ENCODE results near the gene PRR36.

PRR36 gene

DNA sequence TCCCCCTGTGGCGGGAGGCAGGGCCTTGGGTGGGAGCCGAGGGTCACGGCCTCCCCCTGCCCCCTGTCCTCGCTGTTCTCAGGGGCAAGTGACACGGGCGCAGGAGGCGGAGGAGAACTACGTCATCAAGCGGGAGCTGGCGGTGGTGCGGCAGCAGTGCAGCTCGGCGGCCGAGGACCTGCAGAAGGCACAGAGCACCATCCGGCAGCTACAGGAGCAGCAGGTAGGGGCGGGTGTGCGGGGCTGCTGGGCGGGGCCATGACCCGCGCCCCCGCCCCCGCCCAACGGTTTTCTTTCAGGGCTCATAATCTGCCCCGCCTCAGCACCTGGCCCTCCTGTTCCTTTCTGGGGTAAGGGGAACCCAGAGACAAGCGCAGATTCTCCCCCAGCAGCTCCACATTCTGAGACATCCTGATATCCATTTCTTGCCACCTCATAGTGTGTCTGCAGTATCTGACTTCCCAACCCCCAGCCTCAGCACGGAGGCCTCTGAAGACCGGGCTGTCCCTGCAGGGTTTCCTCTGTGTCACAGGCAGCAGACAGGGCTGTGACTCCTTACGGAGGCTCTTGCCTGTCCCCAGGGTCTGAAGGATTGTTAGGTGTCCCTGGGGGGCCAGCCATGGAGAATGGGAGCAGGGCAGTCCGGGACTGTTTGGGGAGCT lies 15.9 kb downstream of the PRR36 start:
- DNase-seq: no peak

DNA sequence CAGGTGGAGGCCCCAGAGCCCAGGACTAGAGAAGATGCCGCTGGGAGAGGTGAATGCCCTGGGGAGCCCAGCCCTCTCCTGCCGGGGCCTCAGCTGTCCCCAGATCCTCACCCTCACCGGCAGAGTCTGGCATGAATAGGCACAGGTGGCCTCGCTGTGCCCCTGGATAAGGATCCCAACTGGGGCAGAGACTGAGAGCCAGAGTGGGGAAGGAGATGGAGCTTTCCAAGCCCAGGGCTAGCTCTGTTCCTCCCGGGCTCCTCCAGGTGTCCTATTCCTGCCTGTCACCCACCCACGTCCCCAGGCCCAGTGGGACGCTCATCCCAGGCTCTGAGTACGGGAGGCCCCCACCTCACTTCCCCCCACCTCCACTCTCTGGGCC lies 16.5 kb downstream of the PRR36 start:
- no peak for DNase-seq

DNA sequence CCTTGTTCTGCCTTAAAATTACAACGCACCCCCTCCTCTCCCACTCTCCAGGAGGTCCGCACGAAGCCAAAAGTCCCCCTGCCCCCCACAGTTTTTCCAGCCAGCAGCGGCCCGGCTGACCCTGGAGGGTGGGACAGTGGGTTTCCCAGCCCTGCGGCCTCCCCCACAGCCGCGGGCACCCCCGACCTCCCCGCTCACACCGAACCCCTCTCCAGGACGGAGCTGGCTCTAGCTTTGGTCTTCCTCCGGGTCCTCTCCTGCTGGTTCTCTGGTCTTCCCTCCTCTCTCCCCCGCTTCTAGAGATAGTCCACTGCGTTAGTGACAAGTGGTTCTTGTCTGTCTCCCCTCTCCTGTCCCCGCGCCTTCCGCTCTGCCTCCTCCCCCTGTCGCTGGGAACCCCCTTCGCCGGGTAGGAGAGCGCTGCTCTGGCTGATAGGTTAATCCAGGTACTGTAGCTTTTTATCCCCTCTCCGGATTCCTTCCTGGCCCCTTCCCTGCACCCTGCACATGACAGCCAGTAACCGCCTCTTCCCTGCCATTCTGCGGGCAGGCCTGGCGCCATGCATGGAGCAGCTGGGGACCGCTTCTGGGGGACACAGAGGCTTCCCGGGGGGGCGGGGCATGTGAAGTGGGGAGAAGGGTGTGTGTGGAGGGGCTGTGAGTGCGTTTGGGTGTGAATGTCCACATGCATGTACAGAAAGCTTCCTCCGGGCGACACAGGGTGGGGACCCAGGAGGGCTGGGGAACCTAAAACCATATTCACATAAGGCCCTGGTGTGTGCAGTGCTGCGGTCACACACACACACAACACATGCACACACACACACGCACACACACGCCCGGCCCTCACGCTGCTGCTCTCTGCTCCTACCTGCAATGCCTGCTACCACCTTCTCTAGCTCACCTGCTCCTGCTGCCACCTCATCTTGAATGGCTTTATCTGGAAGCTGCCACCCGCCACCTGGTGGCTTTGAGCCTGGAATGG lies 17.2 kb downstream of the PRR36 start:
- DNase-seq: no peak

DNA sequence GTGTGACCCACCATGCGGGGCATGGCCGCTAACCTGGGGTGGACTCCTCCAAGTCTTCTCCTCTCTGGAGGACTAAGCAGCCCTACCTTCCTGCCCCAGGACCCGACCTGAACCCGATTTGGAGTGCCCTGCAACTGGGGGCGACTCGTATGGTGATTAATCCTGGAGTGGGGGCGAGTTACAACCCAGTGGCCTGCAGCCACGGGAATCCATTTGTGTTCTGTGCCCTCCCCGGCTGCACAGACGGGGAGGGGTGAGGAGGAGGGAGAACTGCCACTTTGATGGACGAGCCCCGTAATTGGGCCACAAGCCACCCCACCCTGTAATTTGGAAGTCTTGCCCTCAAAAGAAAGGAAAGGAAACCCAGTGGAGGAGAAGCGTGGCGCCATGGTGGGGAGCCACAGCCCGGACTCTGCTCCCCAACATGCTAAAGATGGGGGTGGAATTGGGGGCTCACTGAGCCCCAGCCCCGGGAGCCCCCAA lies 18.0 kb downstream of the PRR36 start:
- no peak for DNase-seq

DNA sequence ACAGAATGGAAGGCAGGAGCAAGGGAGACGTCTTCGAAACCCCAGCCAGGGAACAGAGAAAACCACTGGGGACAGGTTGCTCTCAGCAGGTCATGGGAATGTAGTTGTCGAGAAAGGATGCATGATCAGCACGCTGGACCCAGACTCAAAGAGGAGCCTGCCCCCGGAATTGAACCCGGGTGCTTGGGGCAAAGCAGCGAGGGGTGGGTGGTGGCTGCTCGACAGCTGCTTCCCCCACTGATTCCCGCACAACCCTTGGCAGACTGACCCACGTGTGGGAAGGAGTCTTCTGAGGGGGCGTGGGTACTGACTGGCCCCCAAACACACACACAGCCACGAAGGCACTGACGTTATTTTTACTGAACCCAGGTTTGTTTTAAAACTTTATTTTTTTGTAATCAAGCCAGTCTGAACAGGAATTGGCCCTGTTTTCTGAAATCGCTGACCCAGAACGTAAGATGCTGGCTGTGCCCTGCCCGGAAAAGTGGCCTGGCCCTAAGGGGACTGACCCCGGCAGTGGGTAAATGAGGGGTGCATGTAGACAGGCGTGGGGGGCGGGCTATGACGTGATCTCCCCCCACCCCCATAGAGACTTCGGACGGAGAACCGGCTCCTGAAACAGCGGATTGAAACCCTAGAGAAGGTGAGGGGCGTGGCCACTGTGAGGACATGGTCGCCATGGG lies 18.6 kb downstream of the PRR36 start:
- DNase-seq: no peak

DNA sequence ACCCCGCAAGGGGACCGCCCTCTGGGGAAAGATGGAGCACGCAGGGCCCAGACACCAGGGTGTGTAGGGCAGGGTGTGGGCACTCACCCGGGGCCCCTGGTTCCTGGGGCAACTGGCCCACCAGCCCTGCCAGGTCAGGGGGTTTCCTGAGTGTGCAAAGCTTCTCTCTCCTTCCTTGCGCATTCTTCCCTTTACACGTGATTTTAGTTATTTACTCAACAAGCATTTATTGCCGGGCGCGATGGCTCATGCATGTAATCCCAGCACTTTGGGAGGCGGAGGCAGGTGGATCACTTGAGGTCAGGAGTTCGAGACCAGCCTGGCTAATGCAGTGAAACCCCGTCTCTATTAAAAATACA lies 20.4 kb downstream of the PRR36 start:
- no peak for DNase-seq

DNA sequence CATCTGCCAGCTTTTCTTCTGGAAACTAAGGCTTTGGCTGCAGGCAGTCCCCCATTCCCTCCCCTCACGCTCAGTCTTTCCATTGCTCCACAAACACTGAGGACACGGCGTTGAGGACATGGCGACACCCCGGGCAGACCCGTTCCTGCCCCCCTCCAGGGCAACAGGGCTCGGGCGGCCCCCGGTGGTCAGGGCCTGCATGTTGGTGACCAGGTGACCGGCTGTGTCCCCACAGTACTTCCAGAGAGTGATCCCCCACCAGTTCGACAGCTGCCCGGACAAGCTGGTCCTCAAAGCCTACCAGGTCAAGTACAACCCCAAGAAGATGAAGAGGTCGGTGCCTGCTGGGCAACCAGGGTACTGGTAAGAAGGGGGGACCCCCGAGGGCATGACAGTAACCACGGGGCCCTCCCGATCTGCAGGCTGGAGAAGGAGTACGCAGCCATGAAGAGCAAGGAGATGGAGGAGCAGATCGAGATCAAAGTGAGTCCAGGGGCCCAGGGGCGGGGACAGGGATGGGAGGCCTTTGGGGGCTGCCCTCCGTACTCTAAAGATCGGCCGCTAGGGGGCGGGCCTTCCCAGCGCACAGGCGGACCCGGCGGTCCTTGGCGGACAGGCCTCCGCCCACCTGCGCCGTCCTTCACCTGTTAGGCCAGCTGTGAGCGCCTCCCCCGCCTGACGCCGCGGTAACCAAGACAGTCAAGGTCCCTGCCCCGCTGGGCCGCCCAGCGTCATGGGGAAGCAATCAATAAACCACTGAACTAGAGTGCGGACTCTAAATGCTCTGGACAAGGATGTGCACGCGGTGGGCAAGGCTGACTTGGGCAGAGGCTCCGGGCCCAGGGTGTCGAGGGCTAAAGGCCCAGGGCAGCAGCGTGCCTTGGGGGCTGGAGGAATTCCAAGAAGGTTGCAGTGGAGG lies 21.1 kb downstream of the PRR36 start:
- no peak for DNase-seq

DNA sequence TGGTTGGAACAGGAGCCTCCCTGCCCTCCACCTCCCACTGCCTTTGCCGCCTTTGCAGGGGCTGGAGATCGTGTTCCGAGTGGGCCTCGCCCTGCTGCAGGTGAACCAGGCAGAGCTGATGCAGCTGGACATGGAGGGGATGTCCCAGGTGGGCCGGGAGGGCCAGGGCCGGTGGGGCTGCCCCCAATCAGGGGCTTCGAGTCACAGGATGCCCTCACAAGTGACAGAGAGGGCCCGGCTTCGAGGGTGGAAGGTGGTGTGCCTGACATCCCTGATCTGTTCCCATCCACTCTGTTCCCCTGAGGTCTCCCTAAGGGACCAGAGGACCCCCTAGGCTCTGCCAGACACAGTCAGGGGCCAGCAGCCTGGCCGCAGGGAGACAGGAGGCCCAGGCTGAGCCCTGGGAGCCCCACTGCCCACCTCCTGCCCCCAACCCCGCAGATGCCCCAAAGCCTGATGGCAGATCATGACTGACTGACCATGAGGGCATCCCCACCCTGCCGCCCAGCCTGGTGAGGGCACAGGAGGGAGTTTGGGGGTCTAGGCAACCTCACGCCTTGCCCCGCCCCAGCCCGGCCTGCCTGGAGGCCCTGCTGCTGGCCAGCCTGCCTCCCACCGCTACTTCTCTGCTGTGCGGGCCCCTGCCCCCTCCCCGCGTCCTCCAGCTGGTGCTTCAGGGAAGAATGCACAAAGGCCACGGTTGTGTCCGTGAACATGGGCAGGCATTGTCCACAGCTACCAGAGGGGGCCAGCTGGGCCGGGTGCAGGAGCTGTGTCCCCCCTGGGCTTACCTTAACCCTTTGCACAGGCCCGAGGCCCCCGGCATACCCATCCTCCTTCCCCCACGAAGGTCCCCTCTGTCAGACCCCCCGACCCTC lies 22.3 kb downstream of the PRR36 start:
- DNase-seq: no peak

DNA sequence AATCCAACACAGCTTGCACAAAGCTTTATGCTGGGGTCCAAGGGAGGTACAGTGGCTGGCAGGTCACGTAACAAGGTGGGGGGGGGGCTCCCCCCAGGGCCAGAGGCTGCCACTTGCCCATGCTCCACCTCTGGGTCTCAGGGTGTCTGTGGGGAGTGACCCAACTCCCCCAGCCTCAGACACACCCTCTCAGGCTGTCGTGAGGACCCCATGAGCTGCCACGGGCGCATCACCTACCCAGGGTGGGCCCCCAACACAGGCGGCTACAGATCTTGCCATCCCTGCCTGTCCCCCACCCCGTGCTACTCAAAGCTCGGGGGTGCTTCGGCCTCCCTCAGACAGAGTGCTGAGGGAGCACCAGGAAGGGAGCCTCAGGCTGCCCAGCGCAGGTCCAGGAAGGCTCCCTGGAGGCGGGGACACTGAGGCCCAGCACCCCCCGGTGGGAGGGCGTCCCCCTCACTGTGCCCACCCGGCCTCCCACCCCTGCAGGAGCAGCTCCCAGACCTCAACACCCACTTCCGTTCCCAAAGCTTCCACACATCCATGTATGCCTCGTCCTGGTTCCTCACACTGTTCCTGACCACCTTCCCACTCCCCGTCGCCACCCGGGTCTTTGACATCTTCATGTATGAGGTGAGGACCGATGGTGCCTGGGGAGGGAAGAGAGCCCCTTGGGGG lies 23.1 kb downstream of the PRR36 start:
- no peak for DNase-seq

DNA sequence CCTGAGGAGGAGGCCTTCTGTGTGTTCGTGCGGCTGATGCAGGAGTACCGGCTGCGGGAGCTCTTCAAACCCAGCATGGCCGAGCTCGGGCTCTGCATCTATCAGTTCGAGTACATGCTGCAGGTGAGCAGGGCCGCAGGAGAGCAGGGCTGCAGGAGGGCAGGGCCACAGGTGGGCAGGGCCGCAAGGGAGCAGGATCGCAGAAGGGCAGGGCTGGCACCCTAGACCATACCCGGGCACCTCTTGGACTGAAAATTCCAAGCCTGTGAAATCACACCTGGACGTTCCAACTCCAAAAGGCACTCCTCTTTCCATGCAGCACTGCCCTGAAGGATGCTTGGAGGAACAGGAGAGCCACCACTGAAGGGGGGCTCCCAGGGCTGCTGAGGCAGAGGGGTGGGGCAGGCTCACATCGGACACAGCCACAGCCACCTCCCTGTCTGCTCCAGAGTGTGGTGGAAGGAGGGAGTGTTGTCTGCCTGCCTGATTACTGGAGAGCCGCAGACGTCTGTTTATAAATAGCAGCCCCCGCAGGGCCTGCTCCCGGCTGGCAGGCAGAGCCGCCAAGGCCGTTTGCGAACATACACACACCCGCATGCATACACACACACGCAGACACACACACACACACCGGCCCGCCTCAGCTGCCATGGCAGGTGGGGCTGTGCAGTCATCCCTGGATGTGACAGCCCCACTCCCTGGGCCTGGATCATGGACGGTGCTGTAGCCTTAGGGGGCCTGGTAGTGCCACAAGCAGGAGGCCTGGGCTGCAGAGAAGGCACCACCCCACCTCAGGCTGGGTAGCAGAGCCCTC lies 24.0 kb downstream of the PRR36 start:
- DNase-seq: no peak

DNA sequence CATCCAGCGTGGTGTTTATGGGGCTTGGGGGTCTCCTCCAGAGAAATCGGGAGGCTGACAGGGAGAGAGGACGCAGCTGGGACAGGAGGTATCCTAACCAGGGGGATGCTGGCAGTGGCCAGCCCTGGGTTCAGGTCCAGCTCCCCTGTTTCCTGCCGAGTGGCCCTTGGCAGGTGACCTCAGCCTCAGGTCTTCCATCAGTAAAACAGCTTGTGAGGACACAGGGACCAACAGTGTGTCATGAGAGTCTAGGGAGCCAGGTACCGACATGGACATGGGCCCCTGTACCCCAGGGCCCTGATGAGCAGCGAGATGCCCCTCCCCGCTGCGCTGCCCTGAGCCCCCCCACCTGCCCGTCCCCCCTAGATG lies 24.6 kb downstream of the PRR36 start:
- no peak for DNase-seq

DNA sequence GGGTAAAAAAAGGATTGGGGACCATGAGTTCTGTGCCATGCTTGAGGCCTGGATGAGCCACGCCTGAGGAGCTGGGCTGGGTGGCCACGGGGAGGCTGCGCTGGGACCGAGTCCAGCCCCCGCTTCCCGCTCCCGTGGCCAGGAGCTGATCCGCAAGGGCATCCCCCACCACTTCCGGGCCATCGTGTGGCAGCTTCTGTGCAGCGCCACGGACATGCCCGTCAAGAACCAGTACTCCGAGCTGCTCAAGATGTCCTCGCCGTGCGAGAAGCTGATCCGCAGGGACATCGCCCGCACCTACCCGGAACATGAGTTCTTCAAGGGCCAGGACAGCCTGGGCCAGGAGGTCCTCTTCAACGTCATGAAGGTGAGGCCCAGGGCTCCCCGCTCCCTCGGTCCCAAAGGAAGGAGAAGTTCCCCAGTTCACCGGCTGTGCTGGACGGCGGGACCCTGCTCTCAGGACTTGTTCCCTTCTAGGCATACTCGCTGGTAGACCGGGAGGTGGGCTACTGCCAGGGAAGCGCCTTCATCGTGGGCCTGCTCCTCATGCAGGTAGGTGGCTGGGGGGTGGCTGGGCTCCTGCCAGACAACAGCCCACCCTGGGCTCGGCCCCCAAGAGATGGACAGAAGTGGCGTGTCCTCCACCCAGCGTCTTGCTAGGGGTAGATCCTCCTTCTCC lies 25.3 kb downstream of the PRR36 start:
- no peak for DNase-seq

DNA sequence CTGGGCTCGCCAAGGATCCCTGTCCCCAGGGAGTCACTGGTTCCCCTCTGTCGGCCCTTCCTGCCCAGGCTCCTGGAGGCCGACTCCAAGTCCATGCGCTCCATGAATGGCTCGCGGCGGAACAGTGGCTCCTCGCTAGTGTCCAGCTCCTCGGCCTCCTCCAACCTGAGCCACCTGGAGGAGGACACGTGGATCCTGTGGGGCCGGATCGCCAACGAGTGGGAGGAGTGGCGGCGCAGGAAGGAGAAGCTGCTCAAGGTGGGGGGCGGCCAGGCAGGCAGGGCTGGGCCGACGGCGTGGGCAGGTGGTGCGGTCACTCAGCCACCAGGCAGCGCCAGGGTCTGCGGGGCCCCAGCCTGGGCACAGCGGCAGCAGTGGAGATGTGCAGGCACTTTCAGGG lies 26.5 kb downstream of the PRR36 start:
- DNase-seq: no peak

DNA sequence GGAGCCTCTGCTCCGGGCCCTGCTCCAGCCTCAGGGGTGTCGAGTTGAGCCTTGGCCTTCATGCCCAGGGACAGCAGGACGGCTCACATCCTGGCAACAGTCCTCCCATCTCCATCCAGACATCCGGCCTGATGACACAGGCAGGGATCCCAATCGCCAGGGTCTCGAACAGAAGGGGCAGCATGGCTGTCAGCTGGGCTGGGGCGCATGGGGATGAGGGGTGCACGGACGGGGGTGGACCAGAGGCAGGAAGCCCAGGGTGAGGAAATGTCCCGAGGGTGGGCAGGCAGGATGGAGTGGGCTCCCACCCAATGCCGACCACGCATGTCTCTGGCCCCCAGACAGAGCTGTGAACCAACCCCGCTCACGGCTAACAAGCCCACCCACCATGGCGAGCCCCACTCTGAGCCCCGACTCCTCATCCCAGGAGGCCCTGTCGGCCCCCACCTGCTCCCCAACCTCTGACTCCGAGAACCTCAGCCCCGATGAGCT lies 28.0 kb downstream of the PRR36 start:
- no peak for DNase-seq

DNA sequence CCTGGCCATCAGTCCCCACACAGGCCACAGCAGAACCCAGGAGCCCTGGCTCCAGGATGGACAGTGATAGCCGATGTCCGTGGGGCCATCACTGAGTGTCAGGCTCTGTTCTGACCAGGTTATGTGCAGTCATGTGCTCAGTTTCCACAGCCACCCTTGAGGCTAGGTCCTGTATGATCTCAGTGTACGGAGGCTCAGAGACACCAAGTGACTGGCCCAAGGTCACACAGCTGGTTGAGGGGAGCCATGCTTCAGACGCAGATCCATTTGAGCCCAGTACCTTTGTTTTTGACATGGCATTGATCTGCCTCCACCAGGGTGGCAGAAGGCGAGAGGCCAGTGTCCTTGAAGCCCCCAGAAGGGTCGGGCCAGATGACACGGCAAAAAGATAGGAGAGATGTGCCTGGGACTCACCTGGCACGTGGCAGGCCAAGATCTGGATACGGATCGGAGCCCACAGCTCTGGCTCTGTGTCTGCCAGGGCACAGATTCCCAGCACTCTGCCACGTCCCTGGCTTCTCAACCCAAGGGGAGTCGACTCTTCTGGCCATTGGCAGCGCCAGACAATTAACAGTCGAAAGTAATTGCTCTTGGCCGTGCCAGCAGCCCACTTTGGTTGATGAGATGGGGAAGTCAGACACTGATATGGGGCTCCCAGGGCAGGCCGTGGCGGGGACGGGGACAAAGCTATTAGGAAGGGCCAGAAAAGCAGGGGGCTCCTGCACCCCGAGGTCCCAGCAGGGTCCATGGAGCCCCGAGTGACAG lies 28.6 kb downstream of the PRR36 start:
- DNase-seq: no peak

DNA sequence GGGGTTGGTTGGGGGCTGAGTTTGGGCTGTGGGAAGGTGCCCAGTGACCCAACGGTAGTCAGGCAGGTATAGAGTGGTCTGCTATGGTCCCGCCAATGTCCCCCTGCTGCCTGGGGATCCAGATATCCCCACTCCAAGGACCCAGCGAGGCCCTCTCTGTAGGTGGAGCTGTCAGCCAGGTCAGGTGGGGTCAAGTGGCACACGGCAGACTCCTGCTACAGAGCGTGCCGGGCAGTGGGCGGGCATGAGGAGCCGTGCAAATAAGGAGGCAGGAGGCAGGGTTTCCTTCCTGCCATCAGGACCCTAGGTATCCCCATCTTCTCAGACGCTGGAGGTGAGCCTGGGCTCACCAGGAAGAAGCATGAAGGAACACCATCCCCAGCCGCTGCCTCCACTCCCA lies 29.2 kb downstream of the PRR36 start:
- DNase-seq: no peak

DNA sequence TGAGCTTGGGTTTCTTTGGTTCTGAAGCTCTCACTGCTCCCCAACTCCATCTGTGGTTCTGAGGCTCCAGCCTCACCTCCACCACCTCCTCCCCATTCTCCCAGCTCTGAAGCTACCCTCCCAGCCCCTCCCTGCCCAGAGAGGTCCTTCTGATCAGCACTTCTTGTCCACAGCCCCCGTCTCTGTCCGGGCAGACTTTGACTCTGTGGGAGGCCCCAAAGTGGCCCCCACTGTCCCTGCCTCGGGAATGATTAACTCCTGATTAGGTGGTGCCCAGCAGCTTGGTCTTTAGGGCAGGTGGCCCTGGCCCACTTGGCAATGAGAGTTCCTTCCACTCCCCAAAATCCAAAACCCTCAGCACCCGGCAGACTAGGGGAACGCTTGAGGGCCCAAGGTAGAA lies 29.8 kb downstream of the PRR36 start:
- no peak for DNase-seq

DNA sequence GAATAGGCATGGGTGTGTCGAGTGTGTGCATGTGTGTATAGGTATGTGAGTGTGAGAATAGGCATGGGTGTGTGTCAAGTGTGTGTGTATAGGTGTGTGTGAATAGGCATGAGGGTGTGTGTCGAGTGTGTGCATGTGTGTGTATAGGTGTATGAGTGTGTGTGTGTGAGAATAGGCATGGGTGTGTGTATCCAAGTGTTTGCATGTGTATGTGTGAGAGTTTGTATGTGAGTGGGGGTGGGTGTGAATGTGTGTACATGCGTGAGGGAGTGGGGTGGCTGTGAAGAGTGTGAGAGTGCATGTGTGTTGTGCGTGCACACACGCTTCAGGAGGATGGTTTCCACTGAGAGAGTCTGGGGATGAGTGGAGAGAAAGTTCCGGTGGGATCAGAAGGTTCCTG lies 30.7 kb downstream of the PRR36 start:
- no peak for DNase-seq
